ENCODE data around the gene SLC5A10.
"Not testable (repeated sequence)": the region's sequence is repeated elsewhere in the genome, so short reads cannot be mapped to it uniquely, and the experiment has no call there.

SLC5A10 gene

DNA sequence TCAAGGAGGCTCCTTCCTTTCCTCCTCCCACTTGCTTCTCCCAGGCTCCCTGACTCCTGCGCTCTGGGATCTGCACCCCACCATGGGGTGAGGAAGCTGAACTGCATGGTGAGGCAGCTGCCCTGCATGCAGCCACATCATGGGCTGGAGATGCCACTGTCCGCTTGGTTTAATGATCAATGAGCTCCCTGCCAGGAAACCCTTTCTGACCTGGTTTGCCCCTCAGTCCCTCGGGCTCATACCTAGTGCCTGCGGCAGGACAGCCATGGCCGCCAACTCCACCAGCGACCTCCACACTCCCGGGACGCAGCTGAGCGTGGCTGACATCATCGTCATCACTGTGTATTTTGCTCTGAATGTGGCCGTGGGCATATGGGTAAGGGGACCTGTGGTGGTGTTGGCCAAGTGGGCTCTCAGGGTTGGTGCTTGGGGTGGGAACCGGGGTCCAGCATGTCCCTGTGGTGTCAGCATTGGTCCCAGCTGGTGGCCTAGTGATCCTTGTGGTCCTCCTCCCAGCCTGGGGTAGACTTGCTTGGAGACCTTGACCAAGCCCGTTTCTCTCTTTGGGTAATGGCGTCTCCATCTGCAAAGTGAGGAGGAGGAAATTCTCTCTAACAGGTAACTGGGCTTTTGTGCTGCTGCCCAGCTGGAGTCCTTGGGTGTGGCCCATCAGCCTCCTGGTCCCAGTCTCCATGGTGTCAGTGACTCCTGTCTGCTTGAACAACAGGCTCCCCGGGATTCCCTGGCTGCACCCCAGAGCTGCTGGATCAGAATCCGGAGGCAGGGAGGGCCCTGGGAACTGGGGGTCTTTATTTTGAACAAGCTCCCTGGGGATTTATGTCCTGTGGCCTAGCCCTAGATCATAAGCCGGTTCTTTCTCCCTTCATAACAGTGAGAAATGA lies at the start of gene SLC5A10:
TSS of gene SLC5A10 (plus strand) at position 225 of the 902 bp plus-strand sequence. CDS start at position 266, 41 bp downstream.
- DNase-seq = no peak

- no peak for DNase-seq
Measured at GRCh38 chr17:18904482-18904881, 47.5 kb upstream of the SLC5A10 start.

- DNase-seq = no peak
Measured at GRCh38 chr17:18905226-18905625, 46.7 kb upstream of the SLC5A10 start.

GRCh38 chr17:18910326-18910725 lies 41.6 kb upstream of the SLC5A10 start:
- DNase-seq = no peak

- DNase-seq = no peak
Measured at GRCh38 chr17:18910881-18911280, 41.1 kb upstream of the SLC5A10 start.

DNA sequence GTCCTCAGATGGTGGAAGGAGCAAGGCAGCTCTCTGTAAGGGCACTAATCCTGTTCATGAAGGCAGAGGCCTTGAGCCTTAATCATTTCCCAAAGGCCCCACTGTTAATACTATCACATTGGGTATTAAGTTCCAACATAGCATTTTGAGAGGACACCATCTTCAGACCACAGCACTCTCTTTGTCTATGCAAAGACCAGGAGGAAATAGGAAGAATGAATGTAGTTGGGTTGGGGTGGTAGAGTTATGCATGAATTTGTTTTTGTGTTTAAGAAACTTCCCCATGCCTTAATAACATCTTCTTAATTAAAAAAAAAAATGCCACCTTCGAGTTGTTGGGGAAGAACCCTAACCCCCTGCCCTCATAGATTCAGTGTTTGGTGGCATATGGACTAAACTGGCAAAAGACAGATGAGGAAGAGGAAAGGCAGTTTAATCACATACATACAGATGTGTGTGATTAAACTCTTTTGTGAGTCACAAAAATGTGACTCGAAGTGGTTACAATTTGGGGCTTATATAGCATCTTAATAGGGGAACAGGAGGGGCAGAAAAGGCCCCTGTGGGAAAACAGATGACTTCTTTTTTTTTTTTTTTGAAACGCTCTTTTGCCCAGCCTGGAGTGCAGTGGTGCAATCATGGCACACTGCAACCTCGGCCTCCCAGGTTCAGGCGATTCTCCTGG lies 35.0 kb upstream of the SLC5A10 start:
- no peak for DNase-seq

- no peak for DNase-seq
Measured at GRCh38 chr17:18917506-18918032, 34.4 kb upstream of the SLC5A10 start.

DNA sequence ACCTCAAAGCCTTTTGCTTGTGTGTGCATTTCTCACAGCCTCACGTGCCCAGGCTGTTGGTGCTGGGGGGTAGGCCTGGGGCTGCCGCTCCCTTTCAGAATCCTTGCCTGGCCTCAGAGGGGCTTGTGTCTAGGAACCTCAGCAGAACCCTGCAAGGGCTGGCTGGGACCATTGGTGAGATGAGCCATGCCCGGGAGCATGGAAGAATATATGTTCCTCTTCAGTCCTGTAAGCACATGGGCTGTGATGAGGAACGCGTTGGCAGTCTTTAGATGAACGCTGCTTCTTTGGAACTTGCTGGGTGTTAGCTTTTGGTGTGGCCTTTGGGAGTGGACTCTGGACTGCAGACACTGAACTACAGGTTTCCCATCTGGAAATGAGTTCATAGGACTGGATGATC lies 32.0 kb upstream of the SLC5A10 start:
- DNase-seq = no peak

DNA sequence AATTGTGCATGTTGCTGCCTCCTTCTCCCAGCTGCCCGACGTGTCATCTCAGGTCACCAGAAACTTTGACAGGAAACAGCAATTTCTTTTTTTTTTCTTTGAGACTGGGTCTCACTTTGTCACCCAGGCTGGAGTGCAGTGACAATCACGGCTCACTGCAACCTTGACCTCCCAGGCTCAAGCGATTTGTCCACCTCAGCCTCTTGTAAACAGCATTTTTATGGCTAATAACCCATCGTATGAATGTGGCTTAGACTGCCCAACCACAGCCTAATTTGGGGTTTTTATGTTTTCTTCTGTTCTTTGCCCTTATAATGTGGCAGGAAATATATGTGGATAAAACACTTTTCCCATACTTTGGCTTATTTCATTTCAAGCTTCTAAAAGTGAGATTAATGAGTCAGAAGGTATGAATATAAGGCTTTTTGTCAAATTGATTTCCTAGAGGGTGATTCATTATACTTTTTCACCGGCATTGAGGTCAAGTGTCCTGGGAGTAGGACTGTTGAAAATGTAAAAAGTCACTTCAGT lies 31.0 kb upstream of the SLC5A10 start:
- no peak for DNase-seq

DNA sequence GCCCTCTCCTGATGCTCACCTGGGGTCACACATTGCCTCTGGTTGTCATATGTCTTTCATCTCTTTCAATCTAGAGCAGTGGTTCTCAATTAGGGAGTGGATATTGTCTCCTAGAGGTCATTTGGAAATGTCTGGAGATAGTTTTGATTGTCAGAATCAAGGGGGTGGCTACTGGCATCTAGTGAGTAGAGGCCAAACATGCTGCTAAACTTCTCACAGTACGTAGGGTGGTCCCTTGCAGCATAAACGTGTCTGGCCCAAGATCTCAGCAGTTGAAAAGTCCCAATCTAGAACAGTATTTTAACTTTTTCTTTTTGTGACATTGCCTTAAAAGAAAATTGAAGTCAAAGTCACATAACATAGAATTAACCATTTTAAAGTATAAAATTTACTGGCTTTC lies 30.5 kb upstream of the SLC5A10 start:
- DNase-seq = no peak

- DNase-seq = no peak
Measured at GRCh38 chr17:18921912-18922451, 30.0 kb upstream of the SLC5A10 start.

DNA sequence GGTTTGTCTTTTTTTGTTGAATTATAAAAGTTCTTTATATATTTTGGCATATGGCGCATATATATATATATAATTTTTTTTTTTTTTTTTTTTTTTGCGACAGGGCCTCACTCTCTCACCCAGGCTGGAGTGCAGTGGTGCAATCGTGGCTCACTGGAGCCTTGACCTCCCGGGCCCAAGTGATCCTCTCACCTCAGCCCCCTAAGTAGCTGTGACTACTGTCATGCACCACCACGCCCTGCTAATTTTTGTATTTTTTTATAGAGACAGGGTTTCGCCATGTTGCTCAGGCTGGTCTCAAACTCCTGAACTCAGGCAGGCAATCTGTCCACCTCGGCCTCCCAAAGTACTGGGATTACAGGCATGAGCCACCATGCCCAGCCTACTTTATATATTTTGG lies 29.4 kb upstream of the SLC5A10 start:
- not testable (repeated sequence) for DNase-seq

DNA sequence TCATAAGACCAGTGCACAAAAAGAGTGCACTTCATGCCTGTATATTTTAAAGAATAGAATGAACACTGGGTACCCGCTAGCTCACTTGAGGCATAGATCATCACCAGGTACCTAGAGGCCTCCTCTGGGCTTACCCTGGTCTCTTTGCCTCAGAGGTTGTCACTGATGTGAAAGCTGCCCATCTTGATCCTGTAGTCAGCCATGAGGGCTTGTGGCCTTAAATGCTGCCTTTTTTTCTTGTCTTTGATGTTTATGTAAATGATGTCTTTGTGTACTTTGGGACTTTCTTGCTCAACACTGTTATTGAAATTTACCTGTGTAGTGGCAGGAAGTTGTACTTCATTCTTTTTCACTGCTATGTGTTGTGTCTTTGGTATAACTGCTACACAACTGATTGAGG lies 26.8 kb upstream of the SLC5A10 start:
- no peak for DNase-seq

DNA sequence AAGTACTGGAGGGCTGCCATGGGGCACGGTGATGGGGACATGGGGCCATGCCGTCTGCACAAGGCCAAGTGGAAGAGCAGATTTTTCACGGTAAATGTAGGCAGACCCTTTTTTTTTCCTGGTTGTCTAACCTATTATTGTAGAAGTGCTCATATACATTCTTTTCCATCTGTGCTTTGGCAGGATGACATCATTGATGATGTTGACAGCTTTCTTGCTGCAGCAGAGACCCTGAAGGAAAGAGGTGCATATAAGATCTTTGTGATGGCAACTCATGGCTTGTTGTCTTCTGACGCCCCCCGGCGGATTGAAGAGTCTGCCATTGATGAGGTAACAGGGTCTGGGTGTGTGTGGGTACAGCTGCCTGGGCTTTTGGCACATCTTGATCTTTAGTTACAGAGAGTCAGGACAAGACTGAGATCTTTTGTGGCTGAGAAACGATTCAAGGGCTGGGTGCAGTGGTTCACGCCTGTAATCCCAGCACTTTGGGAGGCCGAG lies 23.3 kb upstream of the SLC5A10 start:
- no peak for DNase-seq

GRCh38 chr17:18932360-18933055 lies 19.5 kb upstream of the SLC5A10 start:
- DNase-seq = no peak

DNA sequence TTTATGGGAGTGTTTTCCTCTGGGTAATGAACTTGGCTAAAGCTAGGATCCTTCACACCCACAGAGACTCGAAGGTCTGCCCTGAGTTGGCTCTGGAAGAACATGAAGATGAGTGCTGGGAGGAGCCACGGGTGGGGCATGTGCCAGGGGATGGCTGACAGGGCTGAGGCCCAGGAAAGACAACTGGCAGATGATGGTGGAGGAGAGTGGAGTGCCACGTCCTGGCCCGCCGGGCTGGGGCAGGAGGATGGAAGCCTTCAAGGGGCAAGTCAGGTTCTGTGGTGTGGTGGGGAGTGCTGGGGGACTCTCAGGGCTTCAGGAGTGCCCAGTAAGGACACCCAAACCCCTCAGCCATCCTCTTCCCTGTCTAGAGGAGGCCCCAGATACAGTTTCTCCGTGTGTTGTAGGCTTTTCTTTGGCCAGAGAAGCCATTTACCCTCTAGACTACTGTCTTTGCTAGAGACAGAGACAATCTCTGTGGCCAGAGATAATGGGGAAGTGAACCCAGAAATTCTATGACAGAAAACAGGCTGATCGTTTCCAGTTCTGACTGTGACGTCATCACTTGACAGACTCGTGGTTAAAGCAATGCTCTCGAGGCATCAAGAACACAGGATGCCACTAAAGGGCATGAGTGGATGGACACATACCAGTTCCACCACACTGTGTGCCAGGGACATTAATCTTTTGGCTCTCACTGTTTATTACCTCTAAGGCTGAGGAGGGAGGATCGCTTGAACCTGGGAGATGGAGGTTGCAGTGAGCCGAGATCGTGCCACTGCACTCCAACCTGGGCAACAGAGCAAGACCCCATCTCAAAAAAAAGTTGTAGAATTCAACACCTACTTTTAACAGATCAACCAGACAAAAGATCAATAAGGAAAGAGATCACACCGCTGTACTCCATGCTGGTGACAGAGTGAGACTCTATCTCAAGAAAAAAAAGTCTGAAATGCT lies 18.6 kb upstream of the SLC5A10 start:
- no peak for DNase-seq

GRCh38 chr17:18937981-18938691 lies 13.8 kb upstream of the SLC5A10 start:
- DNase-seq = no peak

DNA sequence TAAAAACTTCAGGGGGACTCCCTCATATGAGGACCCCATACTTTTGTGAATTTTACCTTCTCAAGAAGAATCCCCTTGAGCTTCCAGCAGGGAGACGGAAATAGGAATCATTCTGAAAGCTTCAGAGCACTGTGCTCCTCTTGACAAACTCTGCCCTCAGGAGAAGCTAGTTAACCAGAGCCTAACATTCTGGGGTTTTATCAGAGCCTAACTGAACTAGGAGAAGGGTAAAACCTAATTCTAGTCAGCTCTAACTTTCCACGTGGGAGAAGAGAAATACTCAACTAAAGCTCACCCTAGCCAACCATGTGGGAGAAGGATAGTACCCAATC lies 13.3 kb upstream of the SLC5A10 start:
- DNase-seq = no peak

DNA sequence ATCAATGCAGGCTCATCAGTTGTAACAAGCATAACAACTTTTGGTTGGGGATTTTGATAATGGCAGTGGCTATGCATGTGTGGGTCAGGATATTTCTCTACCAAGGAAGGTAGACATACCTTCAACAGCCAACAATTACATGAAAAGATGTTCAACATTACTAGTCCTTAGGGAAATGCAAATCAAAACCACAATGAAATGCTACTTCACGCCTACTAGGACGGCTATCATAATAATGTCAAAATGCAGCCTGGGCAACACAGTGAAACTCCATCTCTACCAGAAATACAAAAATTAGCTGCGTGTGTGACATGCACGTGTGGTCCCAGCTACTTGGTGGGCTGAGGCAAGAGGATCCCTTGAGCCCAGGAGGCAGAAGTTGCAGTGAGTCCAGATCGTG lies 7.3 kb upstream of the SLC5A10 start:
- DNase-seq = no peak

GRCh38 chr17:18946536-18946935 lies 5.4 kb upstream of the SLC5A10 start:
- DNase-seq = no peak

- DNase-seq = no peak
Measured at GRCh38 chr17:18947866-18948265, 4.1 kb upstream of the SLC5A10 start.
